ENCODE measurements around the gene ATP6V1F. TPM values are rescaled to one million over a fixed set of nuclear protein-coding genes. Genes with fewer than 3 reads are reported as not detected.

The ATP6V1F gene
- polyA plus RNA-seq, 3 donors = 327 to 593 (median 511) TPM

- Histone ChIP-seq H3K4me1 (ENCODE audit: control insufficient read depth in 1 of 2, insufficient read depth in 2 of 2, low read length in 2 of 2) (peaks cover 32 to 35% of the 10 kb centered on the region in 2 donors), H2AFZ (ENCODE audit: insufficient read depth, low read depth, low read length, poor library complexity, severe bottlenecking) (no peak overlapping the region), H3K27ac (ENCODE audit: low read depth in 1 of 2, low read length in 2 of 2) (peak overlapping the region in 1 of 2 donors; percentile 2), H3K36me3 (replicated peaks in 1 of 2; ENCODE audit: control insufficient read depth in 1 of 2, insufficient read depth in 2 of 2, low read length in 2 of 2) (no peaks in the 10 kb centered on the region), H3K27me3 (ENCODE audit: control insufficient read depth in 2 of 2, insufficient read depth in 2 of 2, low read length in 2 of 2) (no peaks in the 10 kb centered on the region), H3K4me2 (replicated peaks; ENCODE audit: extremely low read depth, low read length, poor library complexity, severe bottlenecking) (no peak overlapping the region), H3K9ac (ENCODE audit: insufficient read depth, low read length, poor library complexity, severe bottlenecking) (no peak overlapping the region), H3K9me3 (replicated peaks in 1 of 2; ENCODE audit: control insufficient read depth in 1 of 2, insufficient read depth in 1 of 2, low read length in 2 of 2) (no peaks in the 10 kb centered on the region), H4K20me1 (ENCODE audit: insufficient read depth, low read length) (no peaks in the 10 kb centered on the region), H3K4me3 (replicated peaks in 1 of 3; ENCODE audit: low read depth in 2 of 3, low read length in 3 of 3) (no peak overlapping the region), H3K79me2 (ENCODE audit: insufficient read depth, low read length) (no peaks in the 10 kb centered on the region)
- TF ChIP-seq, protein P1, sequence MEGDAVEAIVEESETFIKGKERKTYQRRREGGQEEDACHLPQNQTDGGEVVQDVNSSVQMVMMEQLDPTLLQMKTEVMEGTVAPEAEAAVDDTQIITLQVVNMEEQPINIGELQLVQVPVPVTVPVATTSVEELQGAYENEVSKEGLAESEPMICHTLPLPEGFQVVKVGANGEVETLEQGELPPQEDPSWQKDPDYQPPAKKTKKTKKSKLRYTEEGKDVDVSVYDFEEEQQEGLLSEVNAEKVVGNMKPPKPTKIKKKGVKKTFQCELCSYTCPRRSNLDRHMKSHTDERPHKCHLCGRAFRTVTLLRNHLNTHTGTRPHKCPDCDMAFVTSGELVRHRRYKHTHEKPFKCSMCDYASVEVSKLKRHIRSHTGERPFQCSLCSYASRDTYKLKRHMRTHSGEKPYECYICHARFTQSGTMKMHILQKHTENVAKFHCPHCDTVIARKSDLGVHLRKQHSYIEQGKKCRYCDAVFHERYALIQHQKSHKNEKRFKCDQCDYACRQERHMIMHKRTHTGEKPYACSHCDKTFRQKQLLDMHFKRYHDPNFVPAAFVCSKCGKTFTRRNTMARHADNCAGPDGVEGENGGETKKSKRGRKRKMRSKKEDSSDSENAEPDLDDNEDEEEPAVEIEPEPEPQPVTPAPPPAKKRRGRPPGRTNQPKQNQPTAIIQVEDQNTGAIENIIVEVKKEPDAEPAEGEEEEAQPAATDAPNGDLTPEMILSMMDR (IDR thresholded peaks at IDR 0.05) = no peak
- H3K9me3 Mint-ChIP-seq = peaks cover 0 to 2% (median 0%) of the 10 kb centered on the region in 7 donors
- peak; percentile 8 to 56 (median 43) for DNase-seq
- intact Hi-C loops (cut with micrococcal nuclease) = no loop called here
- H3K36me3 Mint-ChIP-seq = no peaks in the 10 kb centered on the region
- H3K4me3 Mint-ChIP-seq = peak overlapping the region in 1 of 2 donors; percentile 4
- peaks cover 21% of the 10 kb centered on the region for H3K4me1 Mint-ChIP-seq
- H3K27ac Mint-ChIP-seq = peak overlapping the region in 4 of 7 donors; percentile 4 to 64 (median 36)
- 60% methylated on average over 1 of the region's 7 CpGs for WGBS (ENCODE audit: insufficient coverage)
- H3K27me3 Mint-ChIP-seq (ENCODE audit: low read depth in 3 of 3) = peaks cover 7 to 12% (median 7%) of the 10 kb centered on the region in 3 donors
Observed at GRCh38 chr7:128815289-128815942, 47.2 kb upstream of the ATP6V1F start.

GRCh38 chr7:128818694-128819093 lies 44.0 kb upstream of the ATP6V1F start:
- Histone ChIP-seq H3K9ac (ENCODE audit: insufficient read depth, low read length, poor library complexity, severe bottlenecking) (no peak overlapping the region), H4K20me1 (ENCODE audit: insufficient read depth, low read length) (no peaks in the 10 kb centered on the region)
- WGBS (ENCODE audit: insufficient coverage) = 89% methylated on average over 2 of the region's 3 CpGs

More at GRCh38 chr7:128818694-128819093, 44.0 kb upstream of the ATP6V1F start:
- TF ChIP-seq, protein P1 (IDR thresholded peaks at IDR 0.05) = no peak
- H3K27ac ChIP-seq (ENCODE audit: low read depth in 1 of 2, low read length in 2 of 2) = no peak overlapping the region
- H3K27me3 ChIP-seq (ENCODE audit: control insufficient read depth in 2 of 2, insufficient read depth in 2 of 2, low read length in 2 of 2) = no peaks in the 10 kb centered on the region
- H3K4me3 Mint-ChIP-seq = no peak overlapping the region
- peaks cover 0 to 2% (median 0%) of the 10 kb centered on the region in 7 donors for H3K9me3 Mint-ChIP-seq
- H3K4me3 ChIP-seq (replicated peaks in 1 of 3; ENCODE audit: low read depth in 2 of 3, low read length in 3 of 3) = no peak overlapping the region
- no peaks in the 10 kb centered on the region for H3K36me3 ChIP-seq (replicated peaks in 1 of 2; ENCODE audit: control insufficient read depth in 1 of 2, insufficient read depth in 2 of 2, low read length in 2 of 2)
- H3K27me3 Mint-ChIP-seq (ENCODE audit: low read depth in 3 of 3) = peaks cover 9 to 17% (median 10%) of the 10 kb centered on the region in 3 donors
- H3K36me3 Mint-ChIP-seq = no peaks in the 10 kb centered on the region
- intact Hi-C loops (cut with micrococcal nuclease) = no loop called here
- no peak for DNase-seq
- H3K4me1 Mint-ChIP-seq = peaks cover 21% of the 10 kb centered on the region
- H3K27ac Mint-ChIP-seq = no peak overlapping the region
- H3K9me3 ChIP-seq (replicated peaks in 1 of 2; ENCODE audit: control insufficient read depth in 1 of 2, insufficient read depth in 1 of 2, low read length in 2 of 2) = no peaks in the 10 kb centered on the region
- no peaks in the 10 kb centered on the region for H3K79me2 ChIP-seq (ENCODE audit: insufficient read depth, low read length)
- H3K4me1 ChIP-seq (ENCODE audit: control insufficient read depth in 1 of 2, insufficient read depth in 2 of 2, low read length in 2 of 2) = peaks cover 18 to 19% of the 10 kb centered on the region in 2 donors
- H2AFZ ChIP-seq (ENCODE audit: insufficient read depth, low read depth, low read length, poor library complexity, severe bottlenecking) = no peak overlapping the region
- no peak overlapping the region for H3K4me2 ChIP-seq (replicated peaks; ENCODE audit: extremely low read depth, low read length, poor library complexity, severe bottlenecking)

Measured in CD14-positive monocyte (primary cell).